ENCODE measurements around the gene PSME3IP1. TPM values are rescaled to one million over a fixed set of nuclear protein-coding genes. Genes with fewer than 3 reads are reported as not detected.

Gene PSME3IP1
- total and polyA plus RNA-seq, 2 experiments from 2014 or later = 78.0 to 105 TPM

DNA sequence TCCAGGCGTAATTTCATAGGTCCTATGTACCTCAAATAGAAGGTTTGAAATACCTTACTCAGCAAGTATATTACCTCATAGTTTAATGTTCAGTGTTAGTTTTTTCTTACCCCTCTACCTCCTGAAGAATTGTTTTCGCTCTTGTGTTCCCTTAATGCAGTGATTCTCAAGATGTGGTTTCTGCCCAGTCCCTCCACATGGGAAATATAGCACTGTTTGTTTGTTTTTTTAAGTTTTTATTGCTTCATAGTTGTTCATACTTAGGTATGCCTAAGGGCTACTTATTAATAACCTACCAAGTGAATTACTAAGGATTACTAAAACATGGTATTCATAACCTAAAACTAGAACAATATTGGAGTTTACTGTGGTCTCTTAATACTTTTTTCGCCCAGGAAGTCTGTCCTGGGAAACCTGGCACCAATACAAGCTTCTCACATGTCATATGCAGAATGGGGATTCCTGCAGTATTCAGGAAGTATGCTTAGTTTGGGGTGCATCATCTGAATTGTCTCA, 5.3 kb upstream of the PSME3IP1 start:
- Histone ChIP-seq H3K4me1 (ENCODE audit: insufficient read depth) (peaks cover 6% of the 10 kb centered on the region), H3K4me2 (no peak overlapping the region), H3K27ac (ENCODE audit: low read depth) (no peak overlapping the region), H3K27me3 (ENCODE audit: insufficient read depth) (no peaks in the 10 kb centered on the region), H4K20me1 (replicated peaks; ENCODE audit: insufficient read depth) (peaks cover 25% of the 10 kb centered on the region), H3F3A (replicated peaks; ENCODE audit: low read depth) (no peaks in the 10 kb centered on the region), H3K36me3 (ENCODE audit: insufficient read depth) (no peaks in the 10 kb centered on the region), H2AFZ (no peak overlapping the region), H3K79me2 (replicated peaks; ENCODE audit: insufficient read depth) (peaks cover 91% of the 10 kb centered on the region), H3K9me2 (ENCODE audit: insufficient read depth) (no peaks in the 10 kb centered on the region), H3K4me3 (no peak overlapping the region)
- peaks cover 7% of the 10 kb centered on the region for H3K27me3 Mint-ChIP-seq (ENCODE audit: insufficient read depth, low read depth, poor library complexity)
- H3K4me3 Mint-ChIP-seq = no peak overlapping the region
- peaks cover 10% of the 10 kb centered on the region for H3K4me1 Mint-ChIP-seq
- no peaks in the 10 kb centered on the region for H3K36me3 Mint-ChIP-seq (ENCODE audit: low read depth)
- TF ChIP-seq ZNF114 (CRISPR knock-in tag; IDR thresholded peaks at IDR 0.05) (no peak), EZH2 (IDR thresholded peaks at IDR 0.05; ENCODE audit: low read depth, unreplicated experiment) (no peak), STAT1 (IDR thresholded peaks at IDR 0.05; ENCODE audit: unreplicated experiment) (no peak), POLR2AphosphoS5 (IDR thresholded peaks at IDR 0.05; ENCODE audit: low read depth) (no peak), ZNF331 (CRISPR knock-in tag; IDR thresholded peaks at IDR 0.05; ENCODE audit: low read depth) (no peak), EZH2phosphoT487 (IDR thresholded peaks at IDR 0.05; ENCODE audit: unreplicated experiment) (no peak), NANOG (IDR thresholded peaks at IDR 0.05; ENCODE audit: borderline replicate concordance) (no peak), CREB1 (CRISPR knock-in tag; IDR thresholded peaks at IDR 0.05; ENCODE audit: low read depth) (no peak), JUNB (IDR thresholded peaks at IDR 0.05; ENCODE audit: unreplicated experiment) (no peak)
- TF ChIP-seq, protein P1, sequence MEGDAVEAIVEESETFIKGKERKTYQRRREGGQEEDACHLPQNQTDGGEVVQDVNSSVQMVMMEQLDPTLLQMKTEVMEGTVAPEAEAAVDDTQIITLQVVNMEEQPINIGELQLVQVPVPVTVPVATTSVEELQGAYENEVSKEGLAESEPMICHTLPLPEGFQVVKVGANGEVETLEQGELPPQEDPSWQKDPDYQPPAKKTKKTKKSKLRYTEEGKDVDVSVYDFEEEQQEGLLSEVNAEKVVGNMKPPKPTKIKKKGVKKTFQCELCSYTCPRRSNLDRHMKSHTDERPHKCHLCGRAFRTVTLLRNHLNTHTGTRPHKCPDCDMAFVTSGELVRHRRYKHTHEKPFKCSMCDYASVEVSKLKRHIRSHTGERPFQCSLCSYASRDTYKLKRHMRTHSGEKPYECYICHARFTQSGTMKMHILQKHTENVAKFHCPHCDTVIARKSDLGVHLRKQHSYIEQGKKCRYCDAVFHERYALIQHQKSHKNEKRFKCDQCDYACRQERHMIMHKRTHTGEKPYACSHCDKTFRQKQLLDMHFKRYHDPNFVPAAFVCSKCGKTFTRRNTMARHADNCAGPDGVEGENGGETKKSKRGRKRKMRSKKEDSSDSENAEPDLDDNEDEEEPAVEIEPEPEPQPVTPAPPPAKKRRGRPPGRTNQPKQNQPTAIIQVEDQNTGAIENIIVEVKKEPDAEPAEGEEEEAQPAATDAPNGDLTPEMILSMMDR (conservative IDR thresholded peaks at IDR 0.05; ENCODE audit: low read depth in 2 of 2) = no peak
- TF ChIP-seq, protein P2, sequence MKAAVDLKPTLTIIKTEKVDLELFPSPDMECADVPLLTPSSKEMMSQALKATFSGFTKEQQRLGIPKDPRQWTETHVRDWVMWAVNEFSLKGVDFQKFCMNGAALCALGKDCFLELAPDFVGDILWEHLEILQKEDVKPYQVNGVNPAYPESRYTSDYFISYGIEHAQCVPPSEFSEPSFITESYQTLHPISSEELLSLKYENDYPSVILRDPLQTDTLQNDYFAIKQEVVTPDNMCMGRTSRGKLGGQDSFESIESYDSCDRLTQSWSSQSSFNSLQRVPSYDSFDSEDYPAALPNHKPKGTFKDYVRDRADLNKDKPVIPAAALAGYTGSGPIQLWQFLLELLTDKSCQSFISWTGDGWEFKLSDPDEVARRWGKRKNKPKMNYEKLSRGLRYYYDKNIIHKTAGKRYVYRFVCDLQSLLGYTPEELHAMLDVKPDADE (IDR thresholded peaks at IDR 0.05) = no peak
- TF ChIP-seq, protein P3, sequence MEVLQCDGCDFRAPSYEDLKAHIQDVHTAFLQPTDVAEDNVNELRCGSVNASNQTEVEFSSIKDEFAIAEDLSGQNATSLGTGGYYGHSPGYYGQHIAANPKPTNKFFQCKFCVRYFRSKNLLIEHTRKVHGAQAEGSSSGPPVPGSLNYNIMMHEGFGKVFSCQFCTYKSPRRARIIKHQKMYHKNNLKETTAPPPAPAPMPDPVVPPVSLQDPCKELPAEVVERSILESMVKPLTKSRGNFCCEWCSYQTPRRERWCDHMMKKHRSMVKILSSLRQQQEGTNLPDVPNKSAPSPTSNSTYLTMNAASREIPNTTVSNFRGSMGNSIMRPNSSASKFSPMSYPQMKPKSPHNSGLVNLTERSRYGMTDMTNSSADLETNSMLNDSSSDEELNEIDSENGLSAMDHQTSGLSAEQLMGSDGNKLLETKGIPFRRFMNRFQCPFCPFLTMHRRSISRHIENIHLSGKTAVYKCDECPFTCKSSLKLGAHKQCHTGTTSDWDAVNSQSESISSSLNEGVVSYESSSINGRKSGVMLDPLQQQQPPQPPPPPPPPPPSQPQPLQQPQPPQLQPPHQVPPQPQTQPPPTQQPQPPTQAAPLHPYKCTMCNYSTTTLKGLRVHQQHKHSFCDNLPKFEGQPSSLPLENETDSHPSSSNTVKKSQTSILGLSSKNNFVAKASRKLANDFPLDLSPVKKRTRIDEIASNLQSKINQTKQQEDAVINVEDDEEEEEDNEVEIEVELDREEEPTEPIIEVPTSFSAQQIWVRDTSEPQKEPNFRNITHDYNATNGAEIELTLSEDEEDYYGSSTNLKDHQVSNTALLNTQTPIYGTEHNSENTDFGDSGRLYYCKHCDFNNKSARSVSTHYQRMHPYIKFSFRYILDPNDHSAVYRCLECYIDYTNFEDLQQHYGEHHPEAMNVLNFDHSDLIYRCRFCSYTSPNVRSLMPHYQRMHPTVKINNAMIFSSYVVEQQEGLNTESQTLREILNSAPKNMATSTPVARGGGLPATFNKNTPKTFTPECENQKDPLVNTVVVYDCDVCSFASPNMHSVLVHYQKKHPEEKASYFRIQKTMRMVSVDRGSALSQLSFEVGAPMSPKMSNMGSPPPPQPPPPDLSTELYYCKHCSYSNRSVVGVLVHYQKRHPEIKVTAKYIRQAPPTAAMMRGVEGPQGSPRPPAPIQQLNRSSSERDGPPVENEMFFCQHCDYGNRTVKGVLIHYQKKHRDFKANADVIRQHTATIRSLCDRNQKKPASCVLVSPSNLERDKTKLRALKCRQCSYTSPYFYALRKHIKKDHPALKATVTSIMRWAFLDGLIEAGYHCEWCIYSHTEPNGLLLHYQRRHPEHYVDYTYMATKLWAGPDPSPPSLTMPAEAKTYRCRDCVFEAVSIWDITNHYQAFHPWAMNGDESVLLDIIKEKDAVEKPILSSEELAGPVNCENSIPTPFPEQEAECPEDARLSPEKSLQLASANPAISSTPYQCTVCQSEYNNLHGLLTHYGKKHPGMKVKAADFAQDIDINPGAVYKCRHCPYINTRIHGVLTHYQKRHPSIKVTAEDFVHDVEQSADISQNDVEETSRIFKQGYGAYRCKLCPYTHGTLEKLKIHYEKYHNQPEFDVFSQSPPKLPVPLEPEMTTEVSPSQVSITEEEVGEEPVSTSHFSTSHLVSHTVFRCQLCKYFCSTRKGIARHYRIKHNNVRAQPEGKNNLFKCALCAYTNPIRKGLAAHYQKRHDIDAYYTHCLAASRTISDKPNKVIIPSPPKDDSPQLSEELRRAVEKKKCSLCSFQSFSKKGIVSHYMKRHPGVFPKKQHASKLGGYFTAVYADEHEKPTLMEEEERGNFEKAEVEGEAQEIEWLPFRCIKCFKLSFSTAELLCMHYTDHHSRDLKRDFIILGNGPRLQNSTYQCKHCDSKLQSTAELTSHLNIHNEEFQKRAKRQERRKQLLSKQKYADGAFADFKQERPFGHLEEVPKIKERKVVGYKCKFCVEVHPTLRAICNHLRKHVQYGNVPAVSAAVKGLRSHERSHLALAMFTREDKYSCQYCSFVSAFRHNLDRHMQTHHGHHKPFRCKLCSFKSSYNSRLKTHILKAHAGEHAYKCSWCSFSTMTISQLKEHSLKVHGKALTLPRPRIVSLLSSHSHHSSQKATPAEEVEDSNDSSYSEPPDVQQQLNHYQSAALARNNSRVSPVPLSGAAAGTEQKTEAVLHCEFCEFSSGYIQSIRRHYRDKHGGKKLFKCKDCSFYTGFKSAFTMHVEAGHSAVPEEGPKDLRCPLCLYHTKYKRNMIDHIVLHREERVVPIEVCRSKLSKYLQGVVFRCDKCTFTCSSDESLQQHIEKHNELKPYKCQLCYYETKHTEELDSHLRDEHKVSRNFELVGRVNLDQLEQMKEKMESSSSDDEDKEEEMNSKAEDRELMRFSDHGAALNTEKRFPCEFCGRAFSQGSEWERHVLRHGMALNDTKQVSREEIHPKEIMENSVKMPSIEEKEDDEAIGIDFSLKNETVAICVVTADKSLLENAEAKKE (CRISPR knock-in tag; IDR thresholded peaks at IDR 0.05) = no peak
- TF ChIP-seq, protein P4, sequence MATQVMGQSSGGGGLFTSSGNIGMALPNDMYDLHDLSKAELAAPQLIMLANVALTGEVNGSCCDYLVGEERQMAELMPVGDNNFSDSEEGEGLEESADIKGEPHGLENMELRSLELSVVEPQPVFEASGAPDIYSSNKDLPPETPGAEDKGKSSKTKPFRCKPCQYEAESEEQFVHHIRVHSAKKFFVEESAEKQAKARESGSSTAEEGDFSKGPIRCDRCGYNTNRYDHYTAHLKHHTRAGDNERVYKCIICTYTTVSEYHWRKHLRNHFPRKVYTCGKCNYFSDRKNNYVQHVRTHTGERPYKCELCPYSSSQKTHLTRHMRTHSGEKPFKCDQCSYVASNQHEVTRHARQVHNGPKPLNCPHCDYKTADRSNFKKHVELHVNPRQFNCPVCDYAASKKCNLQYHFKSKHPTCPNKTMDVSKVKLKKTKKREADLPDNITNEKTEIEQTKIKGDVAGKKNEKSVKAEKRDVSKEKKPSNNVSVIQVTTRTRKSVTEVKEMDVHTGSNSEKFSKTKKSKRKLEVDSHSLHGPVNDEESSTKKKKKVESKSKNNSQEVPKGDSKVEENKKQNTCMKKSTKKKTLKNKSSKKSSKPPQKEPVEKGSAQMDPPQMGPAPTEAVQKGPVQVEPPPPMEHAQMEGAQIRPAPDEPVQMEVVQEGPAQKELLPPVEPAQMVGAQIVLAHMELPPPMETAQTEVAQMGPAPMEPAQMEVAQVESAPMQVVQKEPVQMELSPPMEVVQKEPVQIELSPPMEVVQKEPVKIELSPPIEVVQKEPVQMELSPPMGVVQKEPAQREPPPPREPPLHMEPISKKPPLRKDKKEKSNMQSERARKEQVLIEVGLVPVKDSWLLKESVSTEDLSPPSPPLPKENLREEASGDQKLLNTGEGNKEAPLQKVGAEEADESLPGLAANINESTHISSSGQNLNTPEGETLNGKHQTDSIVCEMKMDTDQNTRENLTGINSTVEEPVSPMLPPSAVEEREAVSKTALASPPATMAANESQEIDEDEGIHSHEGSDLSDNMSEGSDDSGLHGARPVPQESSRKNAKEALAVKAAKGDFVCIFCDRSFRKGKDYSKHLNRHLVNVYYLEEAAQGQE (IDR thresholded peaks at IDR 0.05; ENCODE audit: unreplicated experiment) = no peak
- ATAC-seq = no peak
- no peak for DNase-seq (ENCODE audit: low spot score)
- no peak overlapping the region for H3K27ac Mint-ChIP-seq
- no peaks in the 10 kb centered on the region for H3K9me3 Mint-ChIP-seq

Measured in GM23338 (cell line).